SK-N-MC (cell line): Measurements from ENCODE around the gene JUP.

ENCODE experiments used
- EZH2 ChIP-seq: fragments of 200-600 bp; sonication (generic); IDR thresholded peaks from one replicate; pipeline ENCODE4 v1.6.1; 2017; ENCODE audit warnings: antibody characterized with exemption
- POLR2AphosphoS5 ChIP-seq: IDR thresholded peaks from 2 replicates; pipeline ENCODE4 v1.6.1; 2012; ENCODE audit warnings: mild to moderate bottlenecking, low read depth, low read length, borderline replicate concordance

DNA sequence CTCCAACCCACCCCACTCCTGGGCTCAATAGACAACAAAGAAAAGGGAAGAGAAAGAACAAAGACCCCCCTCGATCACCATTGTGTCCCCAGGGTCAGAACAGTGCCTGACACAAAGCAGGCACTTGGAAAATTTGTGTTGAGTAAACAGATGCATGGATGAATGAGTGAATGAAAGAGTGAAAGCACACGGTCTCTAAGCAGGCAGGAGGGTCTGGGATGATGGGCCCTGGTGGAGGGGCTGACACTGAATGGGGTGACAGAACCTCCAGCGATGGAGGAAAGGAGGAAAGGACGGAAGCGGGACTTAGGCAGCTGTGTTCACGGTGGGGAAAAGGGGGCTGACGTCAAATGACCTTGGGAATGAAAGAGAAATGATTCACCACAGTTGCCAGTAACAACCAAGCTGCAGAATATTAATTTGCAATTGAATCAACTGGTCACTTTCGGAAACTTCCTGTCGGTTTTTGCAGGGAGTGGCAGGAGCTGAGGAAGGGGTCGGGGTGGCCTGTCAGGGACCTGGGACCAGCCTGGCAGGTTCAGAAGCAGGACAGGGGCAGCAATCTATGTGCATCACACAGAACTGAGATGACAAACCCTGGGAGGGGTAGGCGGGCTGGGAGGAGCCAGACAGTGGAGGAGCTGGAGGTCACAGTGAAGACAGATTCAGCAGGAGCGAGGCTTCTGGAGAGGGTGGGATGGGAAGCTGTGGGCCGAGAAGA, 81.1 kb downstream of the JUP start:
- TF ChIP-seq POLR2AphosphoS5 (no peak), EZH2 (no peak)
